ENCODE data around the gene CEP85.

DNA sequence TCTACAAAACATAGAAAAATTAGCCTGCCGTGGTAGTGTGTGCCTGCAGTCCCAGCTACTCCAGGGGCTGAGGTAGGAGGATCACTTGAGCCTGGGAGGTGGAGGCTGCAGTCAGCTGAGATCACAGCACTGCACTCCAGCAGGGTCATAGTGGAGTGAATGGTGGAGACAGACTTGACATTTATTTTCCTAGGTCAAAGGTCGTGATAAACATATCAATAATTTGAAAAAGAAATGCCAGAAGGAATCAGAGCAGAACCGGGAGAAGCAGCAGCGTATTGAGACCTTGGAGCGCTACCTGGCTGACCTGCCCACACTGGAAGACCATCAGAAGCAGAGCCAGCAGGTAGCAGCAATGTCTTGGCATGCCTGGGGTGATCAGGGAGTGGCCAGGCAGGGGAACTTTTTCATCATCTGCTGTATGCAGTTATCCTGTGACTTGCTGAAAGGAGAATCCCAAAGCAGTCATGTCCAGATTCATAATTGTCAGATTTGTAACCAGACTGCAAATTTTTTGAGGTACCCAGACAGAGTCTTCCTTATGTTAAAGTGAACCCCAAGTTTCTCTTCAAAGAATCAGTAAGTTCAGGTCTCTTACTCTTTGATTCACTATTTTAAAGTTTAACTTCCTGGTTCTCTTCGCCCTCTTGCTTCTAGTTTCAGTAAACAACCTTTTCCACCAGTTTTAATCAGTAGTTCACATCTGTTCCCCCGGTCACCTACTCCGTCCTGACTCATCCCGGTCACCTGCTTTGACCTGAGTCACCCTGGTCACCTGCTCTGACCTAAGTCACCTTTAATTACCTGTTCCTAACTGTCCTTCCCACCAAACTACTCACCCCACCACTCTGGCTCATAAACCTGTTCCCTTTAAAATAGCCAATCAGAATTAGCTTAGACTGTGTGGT, 34.5 kb downstream of the CEP85 start:
- TF ChIP-seq, protein P1, sequence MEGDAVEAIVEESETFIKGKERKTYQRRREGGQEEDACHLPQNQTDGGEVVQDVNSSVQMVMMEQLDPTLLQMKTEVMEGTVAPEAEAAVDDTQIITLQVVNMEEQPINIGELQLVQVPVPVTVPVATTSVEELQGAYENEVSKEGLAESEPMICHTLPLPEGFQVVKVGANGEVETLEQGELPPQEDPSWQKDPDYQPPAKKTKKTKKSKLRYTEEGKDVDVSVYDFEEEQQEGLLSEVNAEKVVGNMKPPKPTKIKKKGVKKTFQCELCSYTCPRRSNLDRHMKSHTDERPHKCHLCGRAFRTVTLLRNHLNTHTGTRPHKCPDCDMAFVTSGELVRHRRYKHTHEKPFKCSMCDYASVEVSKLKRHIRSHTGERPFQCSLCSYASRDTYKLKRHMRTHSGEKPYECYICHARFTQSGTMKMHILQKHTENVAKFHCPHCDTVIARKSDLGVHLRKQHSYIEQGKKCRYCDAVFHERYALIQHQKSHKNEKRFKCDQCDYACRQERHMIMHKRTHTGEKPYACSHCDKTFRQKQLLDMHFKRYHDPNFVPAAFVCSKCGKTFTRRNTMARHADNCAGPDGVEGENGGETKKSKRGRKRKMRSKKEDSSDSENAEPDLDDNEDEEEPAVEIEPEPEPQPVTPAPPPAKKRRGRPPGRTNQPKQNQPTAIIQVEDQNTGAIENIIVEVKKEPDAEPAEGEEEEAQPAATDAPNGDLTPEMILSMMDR (IDR thresholded peaks at IDR 0.05) = no peak
- no peak for TF ChIP-seq POLR2A (IDR thresholded peaks at IDR 0.05)
